Measurements from ENCODE around the gene IGLL1. TPM values are rescaled to one million over a fixed set of nuclear protein-coding genes. Genes with fewer than 3 reads are reported as not detected.
A peak's percentile ranks its signal among the peaks of the same experiment; 100 is the strongest.

The IGLL1 gene
- total and polyA plus RNA-seq, 2 experiments from 2014 or later: not detected

DNA sequence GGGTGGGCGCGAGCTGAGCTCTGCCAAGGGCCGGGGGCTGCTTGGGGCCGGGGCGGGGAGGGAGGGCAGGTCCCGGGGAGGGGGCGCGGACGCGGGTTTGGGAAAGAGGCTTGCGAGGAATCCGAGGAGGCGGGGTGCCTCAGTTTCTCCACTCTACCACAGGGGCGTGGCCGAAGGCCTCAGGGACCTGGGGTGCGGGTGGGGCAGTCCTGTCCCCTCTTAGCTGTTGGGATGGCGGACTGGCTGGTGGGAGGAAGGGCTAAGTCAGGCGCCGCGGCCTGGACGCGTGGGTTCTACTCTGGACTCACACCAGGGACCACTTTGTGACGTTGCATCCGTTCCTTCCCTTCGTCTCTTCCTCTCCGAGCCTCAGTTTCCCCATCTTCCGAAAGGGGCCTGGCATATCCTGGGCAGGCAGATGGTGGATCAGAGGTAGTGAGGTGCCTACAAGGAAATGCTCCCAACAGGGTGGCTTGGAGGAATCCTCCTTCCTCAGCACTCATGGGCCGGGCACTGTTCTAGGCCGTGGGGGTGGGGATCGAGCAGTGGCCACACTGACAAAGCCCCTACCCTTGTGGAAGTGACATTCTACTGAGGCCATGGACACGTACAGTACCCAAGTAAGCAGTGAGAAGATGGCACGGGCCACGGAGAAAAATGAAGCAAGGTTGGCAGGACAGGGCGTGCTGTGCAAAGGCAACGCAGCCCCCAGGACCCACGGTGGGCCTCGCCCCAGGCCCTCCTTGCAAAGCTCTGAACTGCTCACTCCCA, 13.2 kb downstream of the IGLL1 start:
- peaks cover 9% of the 10 kb centered on the region for H3K4me1 ChIP-seq (ENCODE audit: insufficient read depth)
- no peak for DNase-seq (ENCODE audit: low spot score)
- no peaks in the 10 kb centered on the region for H3K9me2 ChIP-seq (replicated peaks; ENCODE audit: insufficient read depth)
- no peak for TF ChIP-seq EZH2 (IDR thresholded peaks at IDR 0.05; ENCODE audit: borderline replicate concordance)
- no peak for TF ChIP-seq CTCF (IDR thresholded peaks at IDR 0.05; ENCODE audit: poor library complexity)
- TF ChIP-seq EZH2phosphoT487 (IDR thresholded peaks at IDR 0.05; ENCODE audit: low read depth, severe bottlenecking, unreplicated experiment): no peak
- H4K20me1 ChIP-seq (ENCODE audit: insufficient read depth, poor library complexity, severe bottlenecking): no peaks in the 10 kb centered on the region
- WGBS (ENCODE audit: low lambda C conversion rate, missing lambda C conversion rate): 68% methylated on average over 24 of the region's 37 CpGs
- H3K4me3 ChIP-seq: peak overlapping the region; percentile 62
- peak overlapping the region; percentile 80 for H2AFZ ChIP-seq
- no peaks in the 10 kb centered on the region for H3K9me3 ChIP-seq (ENCODE audit: low read depth)
- H3K36me3 ChIP-seq (replicated peaks; ENCODE audit: insufficient read depth, low read depth): no peaks in the 10 kb centered on the region
- H3K27ac ChIP-seq: no peak overlapping the region
- H3K27me3 ChIP-seq: no peaks in the 10 kb centered on the region
- peak overlapping the region; percentile 94 for H3K4me2 ChIP-seq
- H3K79me2 ChIP-seq: no peaks in the 10 kb centered on the region

DNA sequence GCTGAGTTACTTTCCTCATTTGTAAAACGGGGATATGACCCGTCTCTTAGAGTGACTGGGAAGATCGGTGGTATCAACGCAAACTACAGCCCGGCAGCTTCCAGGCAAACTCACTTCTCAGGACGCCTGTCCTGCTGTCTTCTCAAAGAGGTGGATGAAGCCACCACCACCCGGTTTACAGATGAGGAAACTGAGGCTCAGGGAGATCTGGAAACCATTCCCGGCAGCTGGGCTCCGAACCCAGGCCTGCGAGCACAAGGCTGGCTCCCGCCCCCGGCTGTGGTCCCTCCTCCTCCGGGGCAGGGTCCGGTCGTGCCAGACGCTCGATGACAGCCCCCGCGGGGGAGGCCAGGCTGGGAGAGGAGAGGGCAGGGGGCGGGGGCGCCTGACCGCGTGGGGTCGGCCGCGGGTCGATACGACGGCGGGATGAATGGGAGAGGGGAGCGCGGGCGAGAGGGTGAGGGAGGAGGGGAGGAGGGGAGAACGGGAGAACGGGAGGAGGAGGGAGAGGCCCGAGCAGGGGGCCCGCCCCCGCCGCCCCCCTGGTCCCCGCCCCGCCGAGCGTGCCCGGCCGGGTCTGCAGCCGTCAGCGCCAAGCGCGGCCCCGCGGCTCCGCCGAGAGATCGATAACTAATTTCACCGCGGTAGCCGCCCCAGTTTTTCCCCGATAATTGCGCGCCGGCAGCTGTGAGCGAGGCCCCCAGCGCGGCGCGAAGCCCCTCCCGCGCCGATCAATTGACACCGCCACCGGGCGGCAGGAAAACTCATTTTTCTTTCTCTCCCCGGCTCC, 14.0 kb downstream of the IGLL1 start:
- WGBS (ENCODE audit: low lambda C conversion rate, missing lambda C conversion rate): 1% methylated on average over 41 of the region's 73 CpGs
- TF ChIP-seq CTCF (IDR thresholded peaks at IDR 0.05; ENCODE audit: poor library complexity) (no peak), EZH2 (IDR thresholded peaks at IDR 0.05; ENCODE audit: borderline replicate concordance) (no peak), EZH2phosphoT487 (IDR thresholded peaks at IDR 0.05; ENCODE audit: low read depth, severe bottlenecking, unreplicated experiment) (no peak)
- no peak overlapping the region for H3K27ac ChIP-seq
- H3K4me3 ChIP-seq: peak overlapping the region; percentile 62
- no peaks in the 10 kb centered on the region for H4K20me1 ChIP-seq (ENCODE audit: insufficient read depth, poor library complexity, severe bottlenecking)
- peak overlapping the region; percentile 80 for H2AFZ ChIP-seq
- H3K4me1 ChIP-seq (ENCODE audit: insufficient read depth): peaks cover 9% of the 10 kb centered on the region
- H3K36me3 ChIP-seq (replicated peaks; ENCODE audit: insufficient read depth, low read depth): no peaks in the 10 kb centered on the region
- H3K4me2 ChIP-seq: peak overlapping the region; percentile 94
- H3K9me3 ChIP-seq (ENCODE audit: low read depth): no peaks in the 10 kb centered on the region
- no peaks in the 10 kb centered on the region for H3K27me3 ChIP-seq
- no peaks in the 10 kb centered on the region for H3K9me2 ChIP-seq (replicated peaks; ENCODE audit: insufficient read depth)
- DNase-seq (ENCODE audit: low spot score): peak; percentile 69
- H3K79me2 ChIP-seq: no peaks in the 10 kb centered on the region

DNA sequence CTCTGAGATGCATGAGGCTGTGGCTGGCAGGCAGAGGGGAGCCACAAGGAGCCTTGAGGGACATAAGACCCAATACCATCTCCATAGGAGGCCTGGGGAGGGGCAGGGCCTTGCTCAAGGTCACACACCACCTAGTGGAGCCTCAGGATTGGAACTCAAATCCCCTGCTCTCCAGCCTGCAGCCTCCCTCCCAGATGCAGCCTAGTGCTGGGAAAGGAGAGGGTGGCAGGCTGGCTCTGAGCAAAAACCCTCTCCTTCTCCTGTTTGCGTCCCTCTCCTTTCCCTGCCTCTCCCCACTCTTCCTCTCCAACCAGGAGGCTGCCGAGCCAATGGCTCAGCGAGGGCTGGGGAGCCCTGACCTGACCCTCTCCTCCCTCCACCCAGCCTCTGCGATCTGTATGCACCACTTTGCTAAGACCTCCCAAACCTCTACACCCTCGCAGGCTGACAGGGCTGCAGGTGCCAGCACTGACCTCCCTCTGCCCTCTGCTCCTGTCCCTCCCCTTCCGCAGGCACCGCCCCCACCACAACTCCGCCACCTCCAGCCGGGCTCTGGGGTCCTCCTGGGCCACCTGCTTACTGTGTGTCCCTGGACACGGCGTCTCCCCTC, 14.7 kb downstream of the IGLL1 start:
- H3K9me2 ChIP-seq (replicated peaks; ENCODE audit: insufficient read depth): no peaks in the 10 kb centered on the region
- peak overlapping the region; percentile 80 for H2AFZ ChIP-seq
- DNase-seq (ENCODE audit: low spot score): peak; percentile 26
- no peaks in the 10 kb centered on the region for H4K20me1 ChIP-seq (ENCODE audit: insufficient read depth, poor library complexity, severe bottlenecking)
- no peaks in the 10 kb centered on the region for H3K27me3 ChIP-seq
- H3K4me3 ChIP-seq: peak overlapping the region; percentile 62
- WGBS (ENCODE audit: low lambda C conversion rate, missing lambda C conversion rate): 20% methylated on average over 11 of the region's 11 CpGs
- H3K4me1 ChIP-seq (ENCODE audit: insufficient read depth): peaks cover 9% of the 10 kb centered on the region
- TF ChIP-seq EZH2phosphoT487 (IDR thresholded peaks at IDR 0.05; ENCODE audit: low read depth, severe bottlenecking, unreplicated experiment) (no peak), CTCF (IDR thresholded peaks at IDR 0.05; ENCODE audit: poor library complexity) (no peak)
- H3K9me3 ChIP-seq (ENCODE audit: low read depth): no peaks in the 10 kb centered on the region
- H3K79me2 ChIP-seq: no peaks in the 10 kb centered on the region
- H3K4me2 ChIP-seq: peak overlapping the region; percentile 94
- no peak overlapping the region for H3K27ac ChIP-seq
- no peaks in the 10 kb centered on the region for H3K36me3 ChIP-seq (replicated peaks; ENCODE audit: insufficient read depth, low read depth)
